Body of pancreas (tissue), 4 donors: Measurements from ENCODE around the gene ADAMTS19. TPM values are rescaled to one million over a fixed set of nuclear protein-coding genes. Genes with fewer than 3 reads are reported as not detected.

Experiments used
- ATAC-seq: fragments of 150-250 bp; one replicate; pipeline ENCODE4 v1.9.1; 2016
- DNase-seq, 4 donors: peaks; one replicate each; pipeline ENCODE4 v3.0.0-alpha.2; 2019
- H3K27ac ChIP-seq, 4 donors: fragments of 200-600 bp; sonication (generic); 1 replicate in 3 of 4; 2 replicates in 1 of 4; pipeline versions ENCODE4 v1.5.1 to v1.6.1; 2016 to 2019; ENCODE audit warnings: mild to moderate bottlenecking in 1 of 4, mixed read lengths in 1 of 4, moderate library complexity in 1 of 4
- H3K27me3 ChIP-seq, 2 donors: fragments of 200-600 bp; sonication (generic); one replicate each; pipeline ENCODE4 v1.6.0; 2016; ENCODE audit warnings: mild to moderate bottlenecking in 1 of 2
- H3K36me3 ChIP-seq, 2 donors: fragments of 200-600 bp; sonication (generic); replicated peaks in 1 of 2; 2 replicates each; pipeline ENCODE4 v1.5.1; 2016; ENCODE audit warnings: low read depth in 2 of 2; ENCODE audit not compliant: insufficient read depth in 1 of 2
- H3K4me1 ChIP-seq: fragments of 200-600 bp; sonication (generic); one replicate; pipeline ENCODE4 v1.6.0; 2016
- H3K4me3 ChIP-seq, 2 donors: fragments of 200-600 bp; sonication (generic); 1 replicate in 1 of 2; 2 replicates in 1 of 2; pipeline ENCODE4 v1.5.1; 2016 to 2019
- H3K9me3 ChIP-seq, 3 donors: fragments of 200-600 bp; sonication (generic); 1 replicate in 2 of 3; 2 replicates in 1 of 3; pipeline ENCODE4 v1.5.1; 2016
- CTCF ChIP-seq, 7 experiments: fragments of 450-650 bp in 4 of 7; fragments of 200-600 bp in 3 of 7; sonication (generic) in 3 of 7; IDR thresholded peaks; one replicate each; pipeline ENCODE4 v1.5.1; 2016 to 2019; ENCODE audit warnings: antibody characterized with exemption in 7 of 7
- POLR2A ChIP-seq, 3 donors: fragments of 450-650 bp; IDR thresholded peaks; one replicate each; pipeline ENCODE4 v1.6.1; 2016; ENCODE audit warnings: antibody characterized with exemption in 3 of 3, mild to moderate bottlenecking in 2 of 3
- WGBS, 2 donors: methylation state at CpG; one replicate each; pipeline ENCODE4 v1.1.5; 2017; 5-methylcytosine and 5-hydroxymethylcytosine counted together
- intact Hi-C: fragments of 100-400 bp; cut with DNase I; formaldehyde crosslinking; loops from one replicate; pipeline ENCODE4 v1.15.1; 2023
- total RNA-seq, 2 donors: library from RNA; depleted of rRNA; stranded (reverse); fragments of >200 nt; gene quantifications; one replicate each; pipeline ENCODE4 v1.1.0, GENCODE V29; 2016

Gene ADAMTS19
- total RNA-seq, 2 donors from 2014 or later, result 0.26 to 1.3 TPM

- Histone ChIP-seq H3K27me3 (no peaks in the 10 kb centered on the region), H3K36me3 (no peaks in the 10 kb centered on the region), H3K9me3 (no peaks in the 10 kb centered on the region), H3K27ac (no peak overlapping the region), H3K4me1 (peaks cover 5% of the 10 kb centered on the region), H3K4me3 (peak overlapping the region in 1 of 2 donors; percentile 37)
- DNase-seq (no peak), ATAC-seq (no peak)
- intact Hi-C loops, result no loop called here
- TF ChIP-seq CTCF (IDR thresholded peaks at IDR 0.05), result no peak
- WGBS, 2 donors, result 43 to 52% methylated on average over 13 of the region's 13 CpGs
These were observed 1.7 kb downstream of the ADAMTS19 start for GRCh38 chr5:129461711-129462332.

GRCh38 chr5:129465776-129466344 lies 5.8 kb downstream of the ADAMTS19 start:
- TF ChIP-seq CTCF (IDR thresholded peaks at IDR 0.05) (no peak), POLR2A (IDR thresholded peaks at IDR 0.05) (no peak)
- Histone ChIP-seq H3K36me3 (no peaks in the 10 kb centered on the region), H3K27ac (no peak overlapping the region), H3K4me3 (no peak overlapping the region), H3K9me3 (no peaks in the 10 kb centered on the region), H3K27me3 (no peaks in the 10 kb centered on the region), H3K4me1 (peaks cover 5% of the 10 kb centered on the region)
- intact Hi-C loops, result no loop called here
- WGBS, 2 donors, result 84 to 89% methylated on average over 4 of the region's 4 CpGs
- DNase-seq, result no peak
- no peak for ATAC-seq

- Histone ChIP-seq H3K27me3 (no peaks in the 10 kb centered on the region), H3K9me3 (no peaks in the 10 kb centered on the region), H3K4me3 (no peak overlapping the region), H3K27ac (no peak overlapping the region), H3K36me3 (no peaks in the 10 kb centered on the region), H3K4me1 (no peaks in the 10 kb centered on the region)
- DNase-seq (no peak), ATAC-seq (no peak)
- intact Hi-C loops, result no loop called here
- no peak for TF ChIP-seq POLR2A (IDR thresholded peaks at IDR 0.05)
- no peak for TF ChIP-seq CTCF (IDR thresholded peaks at IDR 0.05)
- 84 to 85% methylated on average over 2 of the region's 2 CpGs for WGBS, 2 donors
These were observed 14.4 kb downstream of the ADAMTS19 start for GRCh38 chr5:129474544-129474943.

GRCh38 chr5:129476751-129477150 lies 16.7 kb downstream of the ADAMTS19 start:
- TF ChIP-seq CTCF (IDR thresholded peaks at IDR 0.05) (no peak), POLR2A (IDR thresholded peaks at IDR 0.05) (no peak)
- Histone ChIP-seq H3K4me1 (no peaks in the 10 kb centered on the region), H3K27ac (no peak overlapping the region), H3K9me3 (no peaks in the 10 kb centered on the region), H3K4me3 (no peak overlapping the region), H3K27me3 (no peaks in the 10 kb centered on the region), H3K36me3 (no peaks in the 10 kb centered on the region)
- intact Hi-C loops, result no loop called here
- ATAC-seq (no peak), DNase-seq (no peak)

- Histone ChIP-seq H3K36me3 (no peaks in the 10 kb centered on the region), H3K9me3 (no peaks in the 10 kb centered on the region), H3K4me1 (no peaks in the 10 kb centered on the region), H3K4me3 (no peak overlapping the region), H3K27ac (no peak overlapping the region), H3K27me3 (no peaks in the 10 kb centered on the region)
- intact Hi-C loops, result no loop called here
- no peak for TF ChIP-seq CTCF (IDR thresholded peaks at IDR 0.05)
- TF ChIP-seq POLR2A (IDR thresholded peaks at IDR 0.05), result no peak
- 53 to 57% methylated on average over 1 of the region's 1 CpG for WGBS, 2 donors
- DNase-seq, result no peak
- ATAC-seq, result no peak
These were observed 17.4 kb downstream of the ADAMTS19 start for GRCh38 chr5:129477532-129477931.
